GM13977 (cell line): ENCODE results near the gene FAM200B.

Experiments used
- DNase-seq: peaks from one replicate; pipeline ENCODE4 v3.0.0; 2012; ENCODE audit warnings: low spot score
- CTCF ChIP-seq: IDR thresholded peaks from 2 replicates; pipeline ENCODE4 v1.5.1; 2012; ENCODE audit warnings: mild to moderate bottlenecking, control low read depth; ENCODE audit not compliant: insufficient read depth; ENCODE audit errors: extremely low read depth, missing control alignments
- in situ Hi-C: fragments of 300-500 bp; cut with MboI; formaldehyde crosslinking; loops from one replicate; pipeline ENCODE4 v1.12.0; 2022; ENCODE audit warnings: low sequenced_read_pairs, low pct_unique_long_range_greater_than_20kb, mixed read lengths, inconsistent platforms; ENCODE audit not compliant: unreplicated experiment

FAM200B gene

GRCh38 chr4:15656038-15656470 lies 25.6 kb upstream of the FAM200B start:
- in situ Hi-C loops = loop anchor here (25.0 kb wide), 1 partner anchor 644 kb away; the partner anchor contains the start of gene CPEB2
- TF ChIP-seq CTCF = no peak
- no peak for DNase-seq

DNA sequence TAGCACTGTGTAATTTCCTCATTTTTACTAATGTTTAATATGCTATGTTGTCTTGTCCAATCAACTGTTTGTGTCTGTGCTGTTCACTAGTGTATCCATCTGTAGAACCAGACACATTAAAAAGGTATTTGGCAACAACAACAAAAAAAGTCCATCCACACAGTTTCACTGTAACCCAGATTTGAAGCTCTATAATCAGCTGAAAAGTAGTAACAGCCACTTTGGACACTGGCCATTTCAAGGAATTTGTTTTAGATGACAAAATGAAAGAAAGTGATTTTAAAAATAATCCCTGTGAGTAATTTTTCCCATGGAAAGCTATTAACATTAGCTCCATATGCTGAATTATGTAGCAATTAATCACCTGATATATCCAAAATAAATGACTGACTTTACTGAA lies 24.3 kb upstream of the FAM200B start:
- no peak for DNase-seq
- in situ Hi-C loops = loop anchor here (25.0 kb wide), 1 partner anchor 645 kb away; the partner anchor contains the start of gene CPEB2
- TF ChIP-seq CTCF = no peak

DNA sequence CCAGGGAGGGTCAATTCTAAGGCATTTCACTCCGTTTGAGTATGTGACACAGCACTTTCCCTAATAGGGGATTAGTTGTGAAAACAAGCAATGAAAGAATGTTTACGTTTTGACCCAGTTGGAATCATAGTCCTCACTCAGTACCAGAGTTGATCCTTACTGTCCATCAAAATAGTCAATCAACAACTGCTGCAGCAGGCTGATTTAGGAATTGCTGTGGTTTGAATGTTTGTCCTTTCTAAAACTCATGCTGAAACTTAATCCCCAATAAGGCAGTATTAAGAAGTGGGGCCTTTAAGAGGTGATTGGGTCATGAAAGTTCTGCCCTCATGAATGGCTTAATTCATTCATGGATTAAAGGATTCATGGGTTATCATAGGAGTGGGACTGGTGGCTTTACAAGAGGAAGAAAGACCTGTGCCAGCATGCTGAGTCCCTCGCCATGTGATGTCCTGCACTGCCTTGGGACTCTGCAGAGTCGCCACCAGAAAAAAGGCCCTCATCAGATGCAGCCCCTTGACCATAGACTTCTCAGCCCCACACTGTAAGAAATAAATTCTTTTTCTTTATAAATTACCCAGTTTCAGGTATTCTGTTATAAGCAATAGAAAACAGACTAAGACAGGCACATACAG lies 23.4 kb upstream of the FAM200B start:
- no peak for TF ChIP-seq CTCF
- DNase-seq = no peak
- in situ Hi-C loops = loop anchor here (25.0 kb wide), 1 partner anchor 646 kb away; the partner anchor contains the start of gene CPEB2

- in situ Hi-C loops = loop anchor here (25.0 kb wide), 1 partner anchor 646 kb away; the partner anchor contains the start of gene CPEB2
- no peak for DNase-seq
- no peak for TF ChIP-seq CTCF
Measured at GRCh38 chr4:15658781-15659180, 22.8 kb upstream of the FAM200B start.

- no peak for TF ChIP-seq CTCF
- DNase-seq = no peak
- in situ Hi-C loops = loop anchor here (25.0 kb wide), 1 partner anchor 648 kb away; the partner anchor contains the start of gene CPEB2
Measured at GRCh38 chr4:15659768-15660570, 21.7 kb upstream of the FAM200B start.

DNA sequence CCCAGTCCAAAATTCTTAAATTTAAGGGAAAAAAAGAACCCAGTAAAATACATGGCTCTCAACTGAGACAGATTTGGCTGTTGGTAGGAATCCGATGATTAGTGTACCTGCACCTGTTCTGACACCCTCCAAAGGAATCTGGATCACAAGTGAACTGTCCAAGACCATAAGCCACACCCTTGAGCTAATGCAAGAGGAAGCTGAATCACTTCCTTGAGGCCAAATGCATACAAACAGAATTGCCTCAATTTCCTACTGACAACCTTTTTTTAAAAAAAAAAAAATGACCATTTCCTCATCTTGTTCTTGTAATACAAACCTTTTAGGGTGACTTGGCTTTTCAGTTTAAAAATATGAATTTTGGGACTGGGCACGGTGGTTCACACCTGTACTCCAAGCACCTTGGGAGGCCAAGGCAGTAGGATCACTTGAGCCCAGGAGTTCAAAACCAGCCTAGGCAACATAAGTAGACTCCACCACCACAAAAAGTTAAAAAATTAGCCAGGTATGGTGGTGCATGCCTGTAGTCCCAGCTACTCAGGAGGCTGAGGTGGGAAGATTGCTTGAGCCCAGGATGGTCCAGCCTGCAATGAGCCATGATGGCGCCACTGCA lies 15.8 kb upstream of the FAM200B start:
- in situ Hi-C loops = loop anchor here (25.0 kb wide), 1 partner anchor 654 kb away; the partner anchor contains the start of gene CPEB2
- TF ChIP-seq CTCF = no peak
- no peak for DNase-seq
